GM19239 (cell line): Measurements from ENCODE around the gene GRAMD1A.
"Not testable (repeated sequence)": the region's sequence is repeated elsewhere in the genome, so short reads cannot be mapped to it uniquely, and the experiment has no call there.

Experiments
- DNase-seq: peaks from one replicate; pipeline ENCODE4 v3.0.0; 2011; ENCODE audit warnings: low spot score; ENCODE audit not compliant: insufficient read length
- FAIRE-seq: peaks from 2 replicates; lab custom pipeline; 2011; peaks lifted over from hg19 to GRCh38; lab: Jason Lieb, UNC

Gene GRAMD1A

DNA sequence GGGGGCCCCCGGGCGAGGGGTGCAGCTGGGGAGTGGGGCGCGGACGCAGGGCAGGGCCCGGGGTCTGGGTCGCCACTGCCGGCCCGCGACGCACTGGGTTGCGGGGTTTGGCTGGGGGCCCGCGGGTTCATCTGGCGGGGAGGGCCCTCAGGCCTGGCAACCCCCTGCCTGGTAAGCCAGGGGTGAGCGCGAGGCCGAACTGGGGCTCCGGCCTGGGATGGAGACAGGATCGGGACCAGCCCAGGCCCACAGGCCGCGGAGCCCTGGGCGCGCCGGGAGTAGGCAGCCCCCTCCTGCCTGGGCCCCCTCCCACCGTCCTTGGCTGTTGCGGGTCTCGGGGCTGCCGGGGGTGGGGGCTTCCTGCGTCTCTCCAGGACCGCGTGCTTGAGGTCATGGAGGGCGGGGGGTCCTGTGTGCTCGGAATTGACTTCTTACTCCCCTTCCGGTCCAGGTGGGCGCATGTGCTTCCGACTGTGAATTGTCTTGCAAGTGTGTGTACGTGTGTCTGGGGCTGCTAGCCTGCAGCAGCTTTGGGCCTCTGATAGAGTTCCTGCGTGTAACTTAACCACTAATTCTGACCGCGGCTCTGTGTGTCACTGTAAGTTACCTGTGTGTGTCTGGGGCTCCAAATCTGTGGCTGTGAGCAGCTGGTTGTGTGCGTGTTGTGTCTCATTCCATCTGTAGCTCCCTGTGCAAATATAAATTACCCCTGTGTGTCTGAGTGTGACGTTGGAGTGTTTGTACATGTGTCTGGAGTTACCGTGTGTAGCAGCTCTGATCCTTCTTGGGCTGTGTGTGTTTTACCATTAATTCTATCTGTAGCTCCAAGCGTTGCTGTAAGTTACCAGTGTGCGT lies 751 bp downstream of the GRAMD1A start:
- FAIRE-seq (peak; percentile 85), DNase-seq (peak; percentile 43)

- FAIRE-seq, result no peak
- DNase-seq, result no peak
Observed at GRCh38 chr19:35002037-35002535, 2.0 kb downstream of the GRAMD1A start.

DNA sequence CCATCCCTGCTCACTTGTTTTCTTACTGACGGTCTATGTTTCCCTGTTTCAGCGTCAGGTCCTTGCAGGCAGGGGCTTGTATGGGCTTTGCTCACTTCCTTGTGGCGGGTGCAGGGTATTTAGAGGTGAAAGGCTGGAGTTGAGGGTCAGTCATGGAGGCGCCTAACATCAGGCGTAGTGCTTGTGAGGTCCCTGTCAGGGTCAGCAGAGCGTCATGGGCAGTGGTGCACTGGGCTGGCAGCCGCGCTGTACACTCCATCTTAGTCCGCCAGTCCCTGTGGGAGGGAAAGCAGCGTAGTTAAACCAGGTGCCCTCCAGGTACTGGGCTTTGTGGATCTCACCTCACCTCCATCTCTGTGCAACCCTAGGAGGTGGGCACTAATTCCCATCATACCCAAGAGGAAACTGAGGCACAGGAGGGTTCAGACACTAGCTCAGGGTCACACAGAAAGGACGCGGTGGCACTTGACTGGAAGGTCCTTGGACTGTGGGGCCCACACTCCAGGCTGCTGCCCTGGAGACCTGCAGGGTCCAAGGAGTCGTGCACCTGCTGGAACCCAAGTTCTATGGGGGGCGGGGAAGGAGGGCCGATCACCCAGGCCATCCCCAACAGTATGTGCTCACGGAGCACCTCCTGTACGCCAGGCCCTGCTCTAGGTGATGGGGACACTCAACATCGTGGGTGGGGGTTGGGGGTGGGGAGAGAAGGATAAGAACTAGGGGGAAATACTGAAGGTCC lies 4.6 kb downstream of the GRAMD1A start:
- DNase-seq (no peak), FAIRE-seq (no peak)

- DNase-seq (no peak), FAIRE-seq (no peak)
Observed at GRCh38 chr19:35005256-35005977, 5.3 kb downstream of the GRAMD1A start.

GRCh38 chr19:35006007-35006341 lies 5.9 kb downstream of the GRAMD1A start:
- not testable (repeated sequence) for FAIRE-seq, DNase-seq

DNA sequence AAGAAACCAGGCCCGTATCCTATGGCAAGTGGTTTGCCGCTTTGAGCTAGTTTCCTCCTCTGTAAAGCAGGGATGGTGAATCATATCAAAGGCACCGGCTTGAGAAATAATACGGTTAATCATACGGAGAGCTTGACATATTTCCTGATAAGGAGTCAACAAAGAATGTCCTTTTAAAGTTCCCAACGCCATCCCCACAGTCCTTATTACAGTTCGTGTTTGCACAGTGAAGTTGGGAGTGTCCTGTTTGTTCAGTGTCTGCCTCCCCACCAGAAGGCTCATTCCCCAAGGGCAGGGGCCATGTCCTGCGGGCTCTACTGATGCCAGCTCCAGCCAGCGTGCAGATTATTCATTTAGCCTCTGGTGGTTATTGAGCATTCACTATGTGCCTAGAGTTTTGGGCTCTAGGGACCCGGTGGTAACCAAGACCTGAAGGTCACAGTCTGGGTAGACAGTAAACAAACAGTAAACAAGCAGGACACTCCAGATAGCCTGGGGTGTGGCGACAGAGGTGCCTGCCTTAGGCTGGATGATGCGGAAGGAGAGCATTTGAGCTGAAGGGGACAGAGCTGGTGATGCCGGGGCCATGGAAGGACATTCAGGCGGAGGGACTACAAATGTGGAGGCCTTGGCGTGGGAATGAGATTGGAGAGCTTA lies 6.3 kb downstream of the GRAMD1A start:
- DNase-seq (no peak), FAIRE-seq (no peak)

- DNase-seq, result no peak
- no peak for FAIRE-seq
Observed at GRCh38 chr19:35006999-35007365, 6.9 kb downstream of the GRAMD1A start.

DNA sequence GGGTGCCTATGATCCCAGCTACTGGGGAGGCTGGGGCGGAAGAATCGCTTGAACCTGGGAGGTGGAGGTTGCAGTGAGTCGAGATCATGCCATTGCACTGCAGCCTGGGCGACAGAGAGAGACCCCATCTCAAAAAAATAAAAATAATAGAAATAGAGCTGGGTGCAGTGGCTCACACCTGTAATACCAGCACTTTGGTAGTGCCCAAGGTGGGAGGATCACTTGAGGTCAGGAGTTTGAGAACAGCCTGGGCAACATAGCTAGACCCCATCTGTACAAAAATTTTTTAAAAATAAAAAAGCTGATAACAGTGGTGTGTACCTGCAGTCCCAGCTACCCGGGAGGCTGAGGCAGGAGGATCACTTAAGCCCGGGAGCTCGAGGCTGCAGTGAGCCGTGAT lies 7.3 kb downstream of the GRAMD1A start:
- DNase-seq, result not testable (repeated sequence)

DNA sequence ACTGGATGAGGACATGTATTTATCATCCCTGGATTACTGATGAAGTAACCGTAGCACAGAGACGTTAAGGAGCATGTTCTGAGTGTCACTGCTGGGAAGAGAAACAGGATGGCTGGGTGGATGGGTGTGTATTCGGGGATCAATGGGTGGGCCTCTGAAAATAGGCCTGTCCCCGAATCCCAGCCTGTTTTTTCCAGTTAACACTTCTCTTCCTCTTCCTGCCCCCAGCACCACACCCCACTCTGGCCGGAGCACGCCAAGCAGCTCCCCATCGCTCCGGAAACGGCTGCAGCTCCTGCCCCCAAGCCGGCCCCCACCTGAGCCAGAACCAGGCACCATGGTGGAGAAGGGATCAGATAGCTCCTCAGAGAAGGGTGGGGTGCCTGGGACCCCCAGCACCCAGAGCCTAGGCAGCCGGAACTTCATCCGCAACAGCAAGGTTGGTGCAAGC lies 8.8 kb downstream of the GRAMD1A start:
- FAIRE-seq, result no peak
- DNase-seq, result no peak

More for the DNA sequence above, 7.3 kb downstream of the GRAMD1A start:
- not testable (repeated sequence) for FAIRE-seq

DNA sequence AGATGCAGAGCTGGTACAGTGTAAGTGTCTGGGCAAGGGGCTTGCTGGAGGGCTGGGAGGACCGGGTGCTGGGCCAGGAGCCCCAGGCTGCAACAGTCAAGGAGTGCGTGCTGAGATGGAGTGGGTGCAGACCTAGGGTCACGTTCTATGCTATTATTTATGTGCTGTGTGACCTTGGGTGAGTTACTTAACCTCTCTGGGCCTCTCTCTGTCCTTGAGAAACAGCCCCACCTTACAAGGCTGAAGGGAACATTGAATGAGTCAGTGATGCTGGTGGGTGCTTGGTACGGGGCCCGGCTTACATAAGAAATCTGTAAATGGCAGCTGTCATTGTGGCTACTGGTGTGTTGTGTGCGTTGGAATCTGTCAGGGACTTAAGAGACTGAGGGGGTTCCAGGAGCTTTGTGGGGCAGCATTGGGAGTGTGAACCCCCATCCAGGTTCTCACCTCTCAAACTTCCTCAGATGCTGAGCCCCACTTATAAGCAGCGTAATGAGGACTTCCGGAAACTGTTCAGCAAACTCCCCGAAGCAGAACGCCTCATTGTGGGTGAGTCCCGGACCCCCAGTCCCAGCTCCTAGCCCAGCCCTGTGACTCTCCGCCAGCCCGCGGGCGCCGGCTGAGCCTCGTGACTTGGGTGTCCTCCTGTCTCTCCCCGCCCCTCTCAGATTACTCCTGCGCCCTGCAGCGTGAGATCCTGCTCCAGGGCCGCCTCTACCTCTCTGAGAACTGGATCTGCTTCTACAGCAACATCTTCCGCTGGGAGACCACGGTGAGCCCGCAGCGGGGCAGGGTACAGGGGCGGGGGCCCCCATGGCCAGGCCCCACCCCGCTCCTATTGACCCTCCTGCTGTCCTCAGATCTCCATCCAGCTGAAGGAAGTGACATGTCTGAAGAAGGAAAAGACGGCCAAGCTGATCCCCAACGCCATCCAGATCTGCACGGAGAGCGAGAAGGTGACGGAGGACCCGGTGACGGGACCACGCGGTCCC lies 9.6 kb downstream of the GRAMD1A start:
- DNase-seq, result no peak
- FAIRE-seq, result no peak

GRCh38 chr19:35011091-35011689 lies 11.1 kb downstream of the GRAMD1A start:
- FAIRE-seq, result no peak
- DNase-seq, result no peak

DNA sequence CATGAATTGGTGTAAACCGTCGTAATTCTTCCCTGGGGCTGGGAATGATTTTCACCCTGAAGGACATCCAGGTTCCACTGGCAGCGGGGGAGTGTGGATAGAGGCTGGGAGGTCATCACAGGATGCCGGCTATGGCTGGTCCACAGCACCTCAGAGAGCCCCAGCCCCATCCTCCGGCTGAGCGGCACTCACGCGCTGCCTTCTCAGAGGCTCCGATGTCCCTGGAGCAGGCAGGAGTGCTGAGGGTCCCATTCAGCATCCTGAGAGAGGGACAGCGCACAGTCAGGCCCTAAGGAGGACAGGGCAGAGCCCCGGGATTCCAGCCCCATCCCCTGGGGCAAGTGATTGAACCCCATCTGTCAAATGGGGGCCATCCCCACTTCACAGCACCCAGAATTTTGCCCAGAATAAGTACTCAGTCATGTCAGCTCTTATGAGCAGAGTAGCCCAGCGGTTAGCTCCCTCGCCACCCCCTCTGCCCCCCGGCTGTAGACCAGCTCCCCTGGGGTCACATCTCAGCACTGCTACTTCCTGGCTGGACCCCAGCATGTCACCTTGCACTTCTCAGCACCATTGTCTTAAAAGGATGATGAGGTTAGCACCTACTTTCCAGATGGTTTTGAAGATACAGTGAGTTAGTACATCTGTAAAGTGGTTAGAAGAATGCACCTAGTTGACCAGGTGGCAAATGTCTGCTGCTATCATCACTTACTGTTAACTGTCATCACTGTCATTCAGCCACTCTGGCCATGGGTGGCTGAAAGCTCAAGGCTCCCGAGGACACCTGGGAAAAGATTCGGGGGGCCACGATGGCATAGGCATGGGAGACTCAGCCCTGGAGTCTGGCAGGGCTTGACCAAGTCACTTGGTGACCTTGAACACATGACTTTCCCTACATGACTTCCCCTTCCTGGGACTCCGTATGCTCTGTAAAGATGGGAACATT lies 11.9 kb downstream of the GRAMD1A start:
- no peak for FAIRE-seq
- no peak for DNase-seq

DNA sequence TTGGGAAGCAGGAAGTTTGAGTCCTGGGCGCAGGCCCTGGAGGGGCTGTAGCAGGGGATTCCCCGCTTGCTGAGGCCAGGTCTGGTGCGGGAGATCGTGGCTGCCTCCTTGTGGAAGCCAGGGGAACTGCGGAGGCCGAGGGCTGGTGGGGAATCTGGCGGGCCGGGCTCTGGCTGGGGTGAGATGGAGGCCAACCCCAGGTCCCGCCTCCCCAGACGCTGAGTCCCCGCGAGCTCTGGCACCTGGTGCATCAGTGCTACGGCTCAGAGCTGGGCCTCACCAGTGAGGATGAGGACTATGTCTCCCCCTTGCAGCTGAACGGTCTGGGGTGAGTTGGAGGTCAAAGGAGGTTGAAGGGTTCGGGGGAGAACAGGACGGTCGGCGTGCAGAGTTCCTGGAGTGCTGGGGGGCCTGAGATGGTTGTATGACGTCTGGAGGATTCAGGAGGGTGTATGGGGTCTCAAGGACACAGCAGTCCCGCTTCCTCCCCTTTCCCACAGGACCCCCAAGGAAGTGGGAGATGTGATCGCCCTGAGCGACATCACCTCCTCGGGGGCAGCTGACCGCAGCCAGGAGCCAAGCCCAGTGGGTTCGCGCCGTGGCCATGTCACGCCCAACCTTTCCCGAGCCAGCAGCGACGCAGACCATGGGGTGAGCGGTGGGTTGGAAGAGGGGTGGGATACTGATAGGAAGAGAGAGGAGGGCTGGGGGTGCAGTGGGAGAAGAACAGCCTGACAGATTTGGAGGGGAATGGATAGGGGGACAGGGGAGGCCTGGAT lies 13.1 kb downstream of the GRAMD1A start:
- FAIRE-seq, result no peak
- peak; percentile 94 for DNase-seq

GRCh38 chr19:35013820-35014754 lies 14.0 kb downstream of the GRAMD1A start:
- FAIRE-seq (no peak), DNase-seq (no peak)

DNA sequence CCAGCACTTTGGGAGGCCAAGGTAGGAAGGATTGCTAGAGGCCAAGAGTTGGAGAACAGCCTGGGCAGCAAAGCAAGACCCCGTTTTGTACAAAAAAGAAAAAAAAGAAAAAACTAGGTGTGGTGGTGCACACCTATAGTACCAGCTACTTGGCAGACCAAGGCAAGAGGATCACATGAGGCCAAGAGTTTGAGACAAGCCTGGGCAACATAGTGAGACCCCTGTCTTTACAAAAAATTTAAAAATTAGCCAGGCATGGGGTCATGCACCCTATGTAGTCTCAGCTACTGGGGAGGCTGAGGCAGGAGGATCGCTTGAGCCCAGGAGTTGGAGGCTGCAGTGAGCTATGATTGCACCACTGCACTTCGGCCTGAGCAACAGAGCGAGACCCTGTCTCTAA lies 14.7 kb downstream of the GRAMD1A start:
- not testable (repeated sequence) for FAIRE-seq, DNase-seq
